Stimulated activated CD4-positive, alpha-beta T cell treated with anti-CD3 and anti-CD28 coated beads, Interleukin-12 subunit alpha, Interleukin-12 subunit beta, amount 100 ng/mL, for 4 hours (primary cell): ENCODE measurements around the gene FBN3.
"Not testable (repeated sequence)": the region's sequence is repeated elsewhere in the genome, so short reads cannot be mapped to it uniquely, and the experiment has no call there.

ENCODE experiments used
- DNase-seq: peaks from one replicate; pipeline ENCODE4 v3.0.0-alpha.2; 2020

FBN3 gene

DNA sequence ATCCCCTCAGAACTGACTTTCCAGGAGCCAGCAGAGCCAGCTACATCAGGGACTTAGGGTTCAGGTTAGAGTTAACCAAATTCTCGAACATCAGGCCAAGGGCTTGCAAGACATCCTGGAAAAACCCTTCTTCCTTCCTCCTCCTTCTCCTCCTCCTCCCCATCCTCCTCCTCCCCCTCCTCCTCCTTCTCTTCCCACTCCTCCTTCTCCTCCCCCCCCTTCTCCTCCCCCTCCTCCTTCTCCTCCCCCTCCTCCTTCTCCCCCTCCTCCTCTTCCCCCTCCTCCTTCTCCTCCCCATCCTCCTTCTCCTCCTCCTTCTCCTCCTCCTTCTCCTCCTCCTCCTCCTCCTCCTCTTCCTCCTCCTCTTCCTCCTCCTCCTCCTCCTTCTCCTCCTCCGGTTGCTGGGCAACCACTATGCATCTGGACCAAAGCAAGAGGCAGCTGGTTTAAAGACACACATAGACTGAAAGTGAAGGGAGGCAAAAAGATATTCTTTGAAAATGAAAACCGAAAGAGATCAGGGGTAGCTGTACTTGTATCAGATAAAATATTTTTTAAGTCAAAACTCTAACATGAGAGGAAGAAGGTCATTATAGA lies 102.7 kb downstream of the FBN3 start:
- DNase-seq, result no peak

DNA sequence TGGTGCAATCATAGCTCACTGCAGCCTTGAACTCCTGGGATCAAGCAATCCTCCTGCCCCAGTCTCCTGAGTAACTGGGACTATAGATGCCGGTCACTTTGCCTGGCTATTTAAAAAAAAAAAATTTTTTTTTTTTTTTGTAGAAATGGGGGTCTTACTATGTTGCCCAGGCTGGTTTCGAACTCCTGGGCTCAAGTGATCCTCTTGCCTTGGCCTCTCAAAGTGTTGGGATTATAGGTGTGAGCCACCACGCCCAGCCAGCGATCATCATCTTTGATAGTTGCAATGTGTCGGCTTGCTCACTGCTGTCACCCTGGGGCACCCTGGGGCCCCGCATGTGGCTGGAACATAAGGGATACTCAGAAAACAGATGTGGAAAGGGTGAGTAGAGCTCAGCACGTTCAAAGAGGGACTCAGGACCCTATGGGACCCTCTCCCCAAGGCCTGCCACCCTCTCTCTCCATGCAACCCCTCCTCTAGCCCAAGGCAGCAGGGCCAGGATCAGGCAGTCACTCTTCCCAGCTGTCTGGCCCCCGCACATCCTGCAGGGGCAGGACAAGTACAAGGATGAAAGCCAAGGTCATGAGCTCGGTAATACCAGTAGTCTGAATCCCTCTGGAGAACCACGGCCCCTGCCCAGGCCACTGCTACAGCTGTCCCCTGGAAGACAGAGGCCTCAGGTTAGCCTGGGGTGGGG lies 103.4 kb downstream of the FBN3 start:
- no peak for DNase-seq

DNA sequence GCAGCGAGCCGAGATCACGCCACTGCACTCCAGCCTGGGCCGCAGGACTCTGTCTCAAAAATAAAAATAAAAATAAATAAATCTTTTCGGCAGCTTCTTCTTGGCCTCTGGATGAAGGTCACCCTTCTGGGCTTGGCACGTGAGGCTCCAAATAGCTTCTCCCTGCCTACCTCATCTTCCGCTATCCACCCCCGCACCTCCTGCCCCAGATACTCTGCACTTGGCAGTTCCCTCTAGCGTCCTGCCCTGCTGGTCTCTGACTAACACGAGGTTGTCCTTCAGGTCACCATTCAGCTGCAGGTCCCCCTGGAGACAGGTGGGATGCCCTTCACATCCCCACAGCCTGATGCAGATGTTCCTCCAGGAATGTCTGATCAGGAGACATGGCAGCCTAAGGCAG lies 105.4 kb downstream of the FBN3 start:
- no peak for DNase-seq

DNA sequence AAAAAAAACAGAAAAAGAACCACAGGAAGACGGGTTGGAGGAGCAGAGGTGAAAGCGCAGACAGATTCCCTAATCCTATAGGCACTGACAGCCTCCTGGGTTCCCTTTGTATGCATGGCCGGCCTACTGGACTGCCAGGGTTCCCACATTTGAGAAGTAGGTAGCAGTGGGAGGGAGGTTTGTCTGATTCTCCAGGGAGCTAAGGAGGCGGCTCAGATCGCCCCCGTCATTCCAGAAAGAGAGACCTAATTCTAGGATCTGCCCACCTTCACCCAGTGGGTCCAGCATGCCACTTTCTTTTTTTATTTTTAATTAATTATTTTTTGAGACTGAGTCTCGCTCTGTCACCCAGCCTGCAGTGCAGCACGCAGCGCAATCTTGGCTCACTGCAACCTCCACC lies 106.5 kb downstream of the FBN3 start:
- no peak for DNase-seq

DNA sequence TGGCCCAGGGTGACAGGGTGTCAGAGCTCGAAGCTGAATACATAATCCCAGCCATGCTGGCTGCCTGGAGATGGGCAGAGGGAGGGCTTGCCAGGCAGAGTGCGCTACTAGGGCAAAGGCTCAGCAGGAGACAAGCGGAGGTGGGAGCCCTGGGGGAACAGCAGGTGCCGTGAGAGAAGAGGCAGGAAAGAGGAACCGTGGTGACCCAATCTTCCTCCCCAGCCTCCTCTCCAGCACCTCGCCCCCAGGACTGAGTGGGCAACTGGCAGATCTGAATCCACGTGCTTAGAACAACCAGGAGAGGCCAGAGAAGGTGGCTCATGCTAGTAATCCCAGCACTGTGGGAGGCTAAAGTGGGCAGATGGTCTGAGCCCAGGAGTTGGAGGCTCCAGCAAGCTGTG lies 107.9 kb downstream of the FBN3 start:
- no peak for DNase-seq

DNA sequence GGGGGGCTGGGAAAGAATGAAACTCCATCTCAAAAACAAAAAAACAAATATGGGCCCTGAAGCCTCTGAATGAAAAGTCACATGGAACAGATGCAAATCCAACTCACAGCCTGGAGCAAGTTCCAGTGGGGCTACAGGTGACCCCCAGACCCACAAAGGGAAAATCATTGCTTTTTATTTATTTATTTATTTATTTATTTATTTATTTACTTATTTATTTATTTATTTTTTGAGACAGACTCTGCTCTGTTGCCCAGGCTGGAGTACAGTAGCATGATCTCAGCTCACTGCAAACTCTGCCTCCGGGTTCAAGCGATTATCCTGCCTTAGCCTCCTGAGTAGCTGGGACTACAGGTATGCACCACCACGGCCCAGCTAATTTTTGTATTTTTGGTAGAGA lies 110.2 kb downstream of the FBN3 start:
- no peak for DNase-seq

DNA sequence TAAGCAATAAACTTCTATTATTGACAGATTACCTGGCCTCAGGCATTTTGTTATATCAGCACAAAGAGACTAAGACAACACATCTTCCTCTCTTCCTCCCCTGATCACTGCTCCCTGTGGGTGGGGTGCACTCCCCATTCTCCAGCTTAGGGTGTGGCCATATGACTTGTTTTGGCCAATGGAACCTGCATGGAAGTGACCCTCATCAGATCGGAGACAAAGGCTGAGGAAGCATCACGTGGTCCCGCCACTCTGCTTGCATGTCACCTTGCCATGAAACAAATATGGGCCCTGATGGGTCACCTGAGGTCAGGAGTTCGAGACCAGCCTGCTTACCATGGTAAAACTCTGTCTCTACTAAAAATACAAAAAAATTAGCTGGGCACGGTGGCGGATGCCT lies 110.6 kb downstream of the FBN3 start:
- no peak for DNase-seq

DNA sequence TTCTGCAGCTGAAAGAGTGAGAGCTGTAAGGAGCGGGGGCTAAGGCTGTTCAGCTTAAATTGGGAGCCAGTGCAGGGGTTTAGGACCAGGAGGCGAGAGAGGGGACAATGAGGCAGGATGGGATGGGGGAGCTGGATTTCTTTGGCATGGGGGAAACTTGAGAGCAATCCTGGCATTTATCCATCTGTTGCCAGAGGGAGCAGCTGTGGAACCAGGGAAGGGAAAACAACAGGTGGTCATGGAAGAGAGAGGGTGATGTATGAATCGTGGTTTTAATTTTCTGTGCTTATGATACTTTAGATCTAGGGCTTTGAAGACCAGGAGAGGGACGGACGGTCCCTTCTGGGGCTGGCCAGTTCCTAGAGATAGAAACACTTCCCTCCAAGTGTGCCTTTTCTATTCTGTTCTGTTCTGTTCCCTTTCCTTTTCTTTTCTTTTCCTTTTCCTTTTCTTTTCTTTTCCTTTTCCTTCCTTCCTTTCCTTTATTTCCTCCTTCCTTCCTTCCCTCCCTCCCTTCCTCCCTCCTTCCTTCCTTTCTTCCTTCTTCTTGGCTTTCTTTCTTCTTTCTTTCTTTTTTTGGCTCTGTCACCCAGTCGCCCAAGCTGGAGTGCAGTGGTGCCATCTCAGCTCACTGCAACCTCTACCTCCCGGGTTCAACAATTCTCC lies 112.8 kb downstream of the FBN3 start:
- no peak for DNase-seq

DNA sequence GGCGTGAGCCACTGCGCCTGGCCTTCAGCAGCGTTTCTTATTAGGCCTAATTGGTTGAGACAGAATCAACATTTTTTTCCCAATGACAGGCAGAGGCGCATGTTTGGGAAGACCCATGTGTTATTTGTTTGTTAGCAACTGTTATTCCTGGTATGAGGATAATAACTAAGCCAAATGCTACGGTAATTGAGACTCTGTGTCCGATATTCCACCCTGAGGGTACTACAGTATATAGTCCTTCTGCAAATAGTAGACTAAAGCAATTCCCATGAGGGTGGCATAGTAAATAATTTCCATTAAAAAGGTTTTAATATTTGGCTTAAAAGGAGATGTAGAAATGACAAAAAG lies 115.2 kb downstream of the FBN3 start:
- DNase-seq, result no peak

DNA sequence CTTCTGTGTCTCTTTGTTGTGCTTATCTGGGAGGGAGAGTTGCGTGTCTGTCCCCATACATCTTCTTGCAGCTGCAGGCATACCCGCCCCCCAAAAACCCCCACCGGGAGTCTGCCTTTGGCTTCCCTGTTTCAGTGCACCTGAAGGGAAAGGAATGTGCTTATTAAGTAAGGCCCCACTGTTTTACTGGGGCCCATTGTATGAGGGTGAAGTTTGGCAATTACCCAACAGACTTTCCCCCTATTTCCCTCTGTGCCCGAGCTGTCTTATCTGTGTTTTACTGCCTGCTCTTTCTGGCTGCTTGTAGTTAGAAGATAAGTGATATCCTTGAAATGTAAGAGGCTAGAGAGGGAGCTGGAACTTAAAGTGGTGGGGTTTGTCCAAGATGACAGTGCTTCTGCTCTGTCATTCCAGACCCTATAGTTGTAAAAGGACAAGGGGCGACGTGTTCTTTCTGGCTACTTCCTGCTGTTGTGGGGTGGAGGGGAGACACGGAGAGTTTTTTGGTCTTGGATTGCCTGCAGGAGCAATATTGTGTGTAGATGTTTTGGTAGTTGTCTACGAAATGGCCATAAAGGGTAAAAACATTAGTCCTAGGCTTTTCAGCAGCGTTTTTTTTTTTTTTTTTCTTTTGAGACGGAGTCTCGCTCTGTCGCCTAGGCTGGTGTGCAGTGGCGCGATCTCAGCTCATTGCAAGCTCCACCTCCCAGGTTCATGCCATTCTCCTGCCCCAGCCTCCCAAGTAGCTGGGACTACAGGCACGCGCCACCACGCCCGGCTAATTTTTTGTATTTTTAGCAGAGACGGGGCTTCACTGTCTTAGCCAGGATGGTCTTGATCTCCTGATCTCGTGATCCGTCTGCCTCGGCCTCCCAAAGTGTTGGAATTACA lies 115.9 kb downstream of the FBN3 start:
- not testable (repeated sequence) for DNase-seq

DNA sequence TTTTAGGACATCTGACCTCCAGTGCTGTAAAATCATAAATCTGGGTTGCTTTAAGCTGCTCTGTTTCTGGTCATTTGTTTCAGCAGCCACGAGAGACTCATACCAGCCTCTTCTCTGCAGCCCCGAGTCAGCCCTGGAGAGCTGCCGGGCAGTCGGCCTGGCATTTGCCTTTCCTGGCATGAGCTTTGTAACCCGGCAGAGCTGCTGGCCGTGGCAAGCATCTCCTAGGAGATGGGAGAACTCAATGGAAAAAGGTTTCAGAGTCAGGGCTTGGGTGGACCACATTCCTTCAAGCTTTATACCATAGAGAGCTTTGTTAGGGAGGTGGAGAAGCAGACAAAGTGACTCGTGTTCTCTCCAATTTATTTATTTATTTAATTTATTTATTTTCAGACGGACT lies 118.4 kb downstream of the FBN3 start:
- DNase-seq, result no peak

DNA sequence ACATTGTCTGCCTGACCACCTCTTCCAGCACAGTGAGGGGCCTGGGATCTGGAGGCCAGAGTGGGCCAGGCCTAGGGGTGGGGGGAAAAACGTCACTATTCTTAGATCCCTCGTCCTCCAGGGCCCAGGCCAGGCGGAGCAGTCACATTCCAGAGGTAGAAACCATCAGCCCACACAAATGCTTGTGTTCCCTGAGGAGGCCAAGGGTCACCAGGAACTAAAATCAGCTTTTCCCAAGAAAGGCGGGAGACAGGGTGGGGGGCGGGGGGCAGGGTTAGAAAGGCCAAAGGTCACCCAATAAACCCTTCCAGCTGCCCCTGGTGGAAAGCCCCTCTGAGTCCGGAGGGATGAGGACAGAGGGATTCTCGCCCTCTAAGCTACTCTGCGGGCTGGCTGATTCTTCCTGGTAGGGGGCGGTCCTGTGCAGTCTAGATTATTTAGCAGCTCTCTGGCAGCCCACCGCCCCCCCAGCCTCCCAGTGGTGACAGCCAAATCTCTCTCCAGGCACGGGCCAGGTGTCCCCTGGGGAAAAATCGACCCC lies 120.4 kb downstream of the FBN3 start:
- DNase-seq, result no peak

DNA sequence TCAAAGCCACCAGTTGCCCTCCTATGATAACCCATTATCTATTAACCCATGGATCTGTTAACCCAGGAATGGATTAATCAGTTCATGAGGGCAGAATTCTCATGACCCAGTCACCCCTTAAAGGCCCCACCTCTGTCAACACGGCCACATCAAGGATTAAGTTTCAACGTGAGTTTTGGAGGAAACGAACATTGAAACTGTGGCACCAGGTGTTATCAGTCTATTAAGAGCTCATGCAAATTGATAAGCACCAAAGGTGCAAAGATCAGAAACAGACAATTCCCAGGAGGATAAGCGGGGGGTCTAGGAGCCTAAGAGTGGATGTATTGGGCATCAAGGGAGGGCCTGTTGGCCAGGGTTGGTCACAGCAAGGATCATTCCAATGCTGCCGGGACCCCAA lies 124.1 kb downstream of the FBN3 start:
- DNase-seq, result no peak

DNA sequence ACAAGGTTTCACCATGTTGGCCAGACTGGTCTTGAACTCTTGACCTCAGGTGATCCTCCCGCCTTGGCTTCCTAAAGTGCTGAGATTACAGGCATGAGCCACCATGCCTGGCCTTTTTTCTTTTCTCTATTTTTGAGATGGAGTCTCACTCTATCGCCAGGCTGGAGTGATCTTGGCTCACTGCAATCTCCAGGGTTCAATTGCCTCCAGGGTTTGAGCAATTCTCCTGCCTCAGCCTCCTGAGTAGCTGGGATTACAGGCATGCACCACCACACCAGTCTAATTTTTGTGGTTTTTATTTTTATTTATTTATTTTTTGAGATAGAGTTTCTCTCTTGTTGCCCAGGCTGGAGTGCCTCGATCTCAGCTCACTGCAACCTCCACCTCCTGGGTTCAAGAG lies 125.1 kb downstream of the FBN3 start:
- DNase-seq, result not testable (repeated sequence)

DNA sequence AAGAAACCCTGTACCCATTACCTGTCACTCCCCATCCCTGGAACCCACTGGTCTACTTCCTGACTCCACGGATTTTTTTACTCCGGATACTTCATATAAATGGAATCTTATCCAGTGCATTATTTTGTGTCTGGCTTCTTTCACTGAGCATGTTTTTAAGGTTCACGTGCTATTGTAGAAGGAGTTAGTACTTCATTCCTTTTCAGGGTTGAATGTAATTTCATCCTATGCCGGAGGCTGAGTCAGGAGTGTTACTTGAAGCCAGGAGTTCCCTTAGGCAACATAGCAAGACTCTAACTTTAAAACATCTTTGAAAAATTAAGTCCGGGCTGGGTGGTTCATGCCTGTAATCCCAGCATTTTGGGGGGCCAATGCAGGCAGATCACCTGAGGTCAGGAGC lies 126.0 kb downstream of the FBN3 start:
- no peak for DNase-seq

DNA sequence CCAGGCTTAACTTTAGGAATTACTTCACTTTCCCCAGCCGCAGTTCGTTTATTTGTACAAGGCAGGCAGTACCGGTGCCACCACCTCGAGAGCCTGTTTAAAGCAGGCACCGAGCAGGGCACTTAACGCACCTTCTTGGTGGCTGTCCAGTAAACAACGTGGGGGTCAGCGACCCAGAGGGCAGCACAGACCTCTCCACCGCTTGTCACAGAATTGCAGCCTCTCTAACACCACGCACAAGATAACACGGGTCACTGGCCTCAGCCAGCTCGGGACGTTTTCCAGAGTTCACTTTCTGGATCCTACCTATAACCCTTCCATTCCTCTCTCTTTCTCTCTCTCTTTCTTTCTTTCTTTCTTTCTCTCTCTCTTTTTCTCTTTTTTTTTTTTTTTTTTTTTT lies 127.1 kb downstream of the FBN3 start:
- DNase-seq, result no peak

DNA sequence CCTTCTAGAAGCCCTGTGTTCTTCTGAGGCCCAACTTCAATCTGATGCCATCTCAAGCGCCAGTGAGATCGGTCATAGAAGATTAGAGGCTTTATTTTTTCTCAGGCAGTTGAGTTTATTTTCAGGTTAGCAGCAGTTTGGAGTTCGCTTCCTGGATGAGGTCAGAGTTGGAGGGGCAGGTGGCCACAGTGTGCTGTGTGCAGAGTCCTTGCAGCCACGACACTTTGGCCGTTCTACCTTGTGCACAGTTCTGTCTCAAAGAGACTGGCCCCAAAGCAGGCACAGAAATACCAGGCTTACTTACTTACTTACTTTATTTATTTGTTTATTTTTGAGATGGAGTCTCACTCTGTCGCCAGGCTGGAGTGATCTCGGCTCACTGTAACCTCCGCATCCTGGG lies 128.0 kb downstream of the FBN3 start:
- no peak for DNase-seq

DNA sequence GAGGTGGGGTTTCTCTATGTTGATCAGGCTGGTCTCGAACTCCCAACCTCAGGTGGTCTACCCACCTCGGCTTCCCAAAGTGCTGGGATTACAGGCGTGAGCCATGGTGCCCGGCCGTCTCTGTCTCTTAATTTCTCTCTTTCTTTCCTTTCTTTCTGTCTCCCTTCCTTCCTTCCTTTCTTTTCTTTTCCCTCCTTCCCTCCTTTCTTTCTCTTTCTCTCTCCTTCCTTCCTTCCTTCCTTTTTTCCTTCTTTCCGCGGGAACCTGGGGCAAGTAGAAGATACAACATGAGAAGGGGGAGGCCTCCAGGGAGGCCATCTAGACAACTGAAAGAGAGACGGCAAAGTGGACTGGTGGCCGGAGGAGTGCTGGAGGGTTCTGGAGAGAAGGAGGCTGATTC lies 128.7 kb downstream of the FBN3 start:
- no peak for DNase-seq

DNA sequence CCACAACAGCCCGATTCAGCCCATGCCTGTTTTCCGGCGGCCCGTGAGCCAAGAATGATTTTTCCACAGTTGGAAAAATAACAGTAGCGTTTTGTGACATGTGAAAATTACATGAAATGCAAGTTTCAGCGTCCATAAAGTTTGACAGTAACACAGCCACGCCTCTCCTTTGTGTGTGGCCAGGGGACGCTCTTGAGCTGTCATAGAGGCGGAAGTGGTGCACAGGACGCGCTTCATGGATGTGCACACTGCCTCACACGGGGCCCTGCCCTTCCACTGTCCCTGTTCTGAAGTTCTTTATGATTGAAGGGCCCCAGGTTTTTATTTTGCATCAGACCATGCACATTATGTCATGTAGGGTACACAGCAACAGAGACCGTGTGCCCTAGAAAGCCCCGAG lies 131.6 kb downstream of the FBN3 start:
- DNase-seq, result no peak
